Measurements from ENCODE around the gene SHMT1. TPM values are rescaled to one million over a fixed set of nuclear protein-coding genes. Genes with fewer than 3 reads are reported as not detected.

Gene SHMT1
- total and polyA plus RNA-seq, 7 donors, result 8.3 to 20.8 (median 14.2) TPM

- H3K27me3 ChIP-seq (ENCODE audit: insufficient read depth in 3 of 3, low read length in 2 of 3), result no peaks in the 10 kb centered on the region
- H3K27ac ChIP-seq, result peak overlapping the region; percentile 80
- DNase-seq (no peak), ATAC-seq (no peak)
- H3K4me3 ChIP-seq, result peak overlapping the region; percentile 81
- H3K36me3 ChIP-seq (ENCODE audit: insufficient read depth in 1 of 2, low read depth in 1 of 2), result peaks cover 0 to 20% of the 10 kb centered on the region in 2 donors
- H3K4me1 ChIP-seq, result peaks cover 9% of the 10 kb centered on the region
- H3K9me3 ChIP-seq, result no peaks in the 10 kb centered on the region
- TF ChIP-seq CTCF (IDR thresholded peaks at IDR 0.05), result no peak
- intact Hi-C loops (cut with DNase I), result no loop called here
- WGBS, 3 donors, result 29 to 35% (median 33%) methylated on average over 15 of the region's 15 CpGs
Measured at GRCh38 chr17:18361837-18362697, 1.3 kb downstream of the SHMT1 start.

- no peak for DNase-seq
- 68 to 80% (median 71%) methylated on average over 8 of the region's 8 CpGs for WGBS, 3 donors
- H3K27ac ChIP-seq, result no peak overlapping the region
- H3K9me3 ChIP-seq, result no peaks in the 10 kb centered on the region
- intact Hi-C loops (cut with DNase I), result no loop called here
- H3K4me3 ChIP-seq, result no peak overlapping the region
- no peak for TF ChIP-seq CTCF (IDR thresholded peaks at IDR 0.05)
- H3K36me3 ChIP-seq (ENCODE audit: insufficient read depth in 1 of 2, low read depth in 1 of 2), result peaks cover 0 to 29% of the 10 kb centered on the region in 2 donors
- H3K4me1 ChIP-seq, result peaks cover 9% of the 10 kb centered on the region
- ATAC-seq, result no peak
- no peaks in the 10 kb centered on the region for H3K27me3 ChIP-seq (ENCODE audit: insufficient read depth in 3 of 3, low read length in 2 of 3)
Measured at GRCh38 chr17:18360518-18360917, 2.8 kb downstream of the SHMT1 start.

GRCh38 chr17:18356624-18357023 is 6.7 kb downstream of the SHMT1 start:
- Histone ChIP-seq H3K4me1 (no peaks in the 10 kb centered on the region), H3K27ac (no peak overlapping the region), H3K4me3 (no peak overlapping the region), H3K36me3 (ENCODE audit: insufficient read depth in 1 of 2, low read depth in 1 of 2) (peaks cover 5 to 66% of the 10 kb centered on the region in 2 donors), H3K9me3 (no peaks in the 10 kb centered on the region), H3K27me3 (ENCODE audit: insufficient read depth in 3 of 3, low read length in 2 of 3) (no peaks in the 10 kb centered on the region)
- ATAC-seq, result peak in 1 of 4 donors; percentile 70
- WGBS, 3 donors, result 83 to 89% (median 85%) methylated on average over 10 of the region's 10 CpGs
- intact Hi-C loops (cut with DNase I), result no loop called here
- peak in 1 of 2 donors; percentile 60 for DNase-seq
- no peak for TF ChIP-seq CTCF (IDR thresholded peaks at IDR 0.05)

- Histone ChIP-seq H3K4me1 (no peaks in the 10 kb centered on the region), H3K9me3 (no peaks in the 10 kb centered on the region), H3K27ac (no peak overlapping the region), H3K4me3 (no peak overlapping the region), H3K36me3 (ENCODE audit: insufficient read depth in 1 of 2, low read depth in 1 of 2) (peaks cover 7 to 79% of the 10 kb centered on the region in 2 donors), H3K27me3 (ENCODE audit: insufficient read depth in 3 of 3, low read length in 2 of 3) (no peaks in the 10 kb centered on the region)
- DNase-seq (no peak), ATAC-seq (no peak)
- no peak for TF ChIP-seq CTCF (IDR thresholded peaks at IDR 0.05)
- intact Hi-C loops (cut with DNase I), result no loop called here
- 91 to 95% (median 94%) methylated on average over 6 of the region's 6 CpGs for WGBS, 3 donors
Measured at GRCh38 chr17:18353541-18353940, 9.8 kb downstream of the SHMT1 start.
